Measurements from ENCODE around the gene BCKDHB. TPM values are rescaled to one million over a fixed set of nuclear protein-coding genes. Genes with fewer than 3 reads are reported as not detected.

BCKDHB gene
- total RNA-seq, 1 experiment from 2014 or later: 16.4 TPM

GRCh38 chr6:80254716-80255115 lies 148.2 kb downstream of the BCKDHB start:
- in situ Hi-C loops (cut with HindIII; ENCODE audit: low pct_unique_long_range_greater_than_20kb, low sequenced_read_pairs) (no loop called here), intact Hi-C loops (cut with micrococcal nuclease; ENCODE audit: unreplicated experiment) (no loop called here)
- CTCF ChIA-PET: no interaction called here
- TF ChIP-seq TCF7L2 (IDR thresholded peaks at IDR 0.05; ENCODE audit: low read depth, low read length): no peak
- no peak for TF ChIP-seq CTCF (IDR thresholded peaks at IDR 0.05)
- TF ChIP-seq REST (IDR thresholded peaks at IDR 0.05; ENCODE audit: insufficient read depth in 1 of 2, low read depth in 2 of 2, low read length in 1 of 2): no peak
- TF ChIP-seq POLR2AphosphoS5 (IDR thresholded peaks at IDR 0.05; ENCODE audit: low read depth, low read length): no peak
- TF ChIP-seq SIN3A (IDR thresholded peaks at IDR 0.05; ENCODE audit: borderline replicate concordance, insufficient read depth, low read depth, low read length): no peak
- H3K4me3 ChIP-seq (ENCODE audit: low read depth in 2 of 2, low read length in 2 of 2): no peak overlapping the region
- H3K36me3 ChIP-seq (ENCODE audit: control insufficient read depth, insufficient read depth, low read length): no peaks in the 10 kb centered on the region
- no peaks in the 10 kb centered on the region for H3K27me3 ChIP-seq (ENCODE audit: control insufficient read depth, insufficient read depth, low read length)
- BruUV-seq (replicated peaks): no TSS peak
- POLR2A ChIA-PET: no interaction called here
- no peak overlapping the region for H3K27ac ChIP-seq (ENCODE audit: low read length)
- H3K9me3 ChIP-seq (ENCODE audit: control insufficient read depth, insufficient read depth, low read depth, low read length): no peaks in the 10 kb centered on the region
- no peaks in the 10 kb centered on the region for H3K4me1 ChIP-seq (ENCODE audit: control insufficient read depth, insufficient read depth, low read length)
- ATAC-seq (no peak), DNase-seq (ENCODE audit: low read depth, low spot score) (no peak)

GRCh38 chr6:80256691-80257090 lies 150.2 kb downstream of the BCKDHB start:
- in situ Hi-C loops (cut with HindIII; ENCODE audit: low pct_unique_long_range_greater_than_20kb, low sequenced_read_pairs): no loop called here
- BruUV-seq (replicated peaks): no TSS peak

More at GRCh38 chr6:80256691-80257090, 150.2 kb downstream of the BCKDHB start:
- no peak for DNase-seq (ENCODE audit: low read depth, low spot score)
- no peaks in the 10 kb centered on the region for H3K36me3 ChIP-seq (ENCODE audit: control insufficient read depth, insufficient read depth, low read length)
- no peaks in the 10 kb centered on the region for H3K27me3 ChIP-seq (ENCODE audit: control insufficient read depth, insufficient read depth, low read length)
- POLR2A ChIA-PET: no interaction called here
- CTCF ChIA-PET: no interaction called here
- TF ChIP-seq REST (IDR thresholded peaks at IDR 0.05; ENCODE audit: insufficient read depth in 1 of 2, low read depth in 2 of 2, low read length in 1 of 2) (no peak), TCF7L2 (IDR thresholded peaks at IDR 0.05; ENCODE audit: low read depth, low read length) (no peak), POLR2AphosphoS5 (IDR thresholded peaks at IDR 0.05; ENCODE audit: low read depth, low read length) (no peak), SIN3A (IDR thresholded peaks at IDR 0.05; ENCODE audit: borderline replicate concordance, insufficient read depth, low read depth, low read length) (no peak), CTCF (IDR thresholded peaks at IDR 0.05) (no peak)
- no peaks in the 10 kb centered on the region for H3K4me1 ChIP-seq (ENCODE audit: control insufficient read depth, insufficient read depth, low read length)
- H3K9me3 ChIP-seq (ENCODE audit: control insufficient read depth, insufficient read depth, low read depth, low read length): no peaks in the 10 kb centered on the region
- H3K4me3 ChIP-seq (ENCODE audit: low read depth in 2 of 2, low read length in 2 of 2): no peak overlapping the region
- no peak overlapping the region for H3K27ac ChIP-seq (ENCODE audit: low read length)
- intact Hi-C loops (cut with micrococcal nuclease; ENCODE audit: unreplicated experiment): no loop called here
- no peak for ATAC-seq
